KMS-11 (cell line): ENCODE data around the gene ARAP3.

Experiments
- H2AFZ ChIP-seq: fragments of 200-600 bp; sonication (generic); 2 replicates; pipeline ENCODE4 v1.6.1; 2016; ENCODE audit warnings: antibody characterized with exemption, mixed run types, low read depth
- H3K27ac ChIP-seq: fragments of 200-600 bp; sonication (generic); 2 replicates; pipeline ENCODE4 v1.6.1; 2016; ENCODE audit warnings: mild to moderate bottlenecking, mixed run types
- H3K27me3 ChIP-seq: fragments of 200-600 bp; sonication (generic); 2 replicates; pipeline ENCODE4 v1.6.1; 2017; ENCODE audit warnings: mild to moderate bottlenecking, low read depth, mixed run types, moderate library complexity; ENCODE audit not compliant: insufficient read depth
- H3K36me3 ChIP-seq: fragments of 200-600 bp; sonication (generic); 2 replicates; pipeline ENCODE4 v1.6.1; 2017; ENCODE audit warnings: mild to moderate bottlenecking, mixed run types; ENCODE audit not compliant: insufficient read depth
- H3K4me1 ChIP-seq: fragments of 200-600 bp; sonication (generic); 2 replicates; pipeline ENCODE4 v1.6.1; 2016; ENCODE audit warnings: mild to moderate bottlenecking, low read depth, mixed run types; ENCODE audit not compliant: poor library complexity, severe bottlenecking
- H3K4me2 ChIP-seq: fragments of 200-600 bp; sonication (generic); 2 replicates; pipeline ENCODE4 v1.7.0; 2016; ENCODE audit warnings: mild to moderate bottlenecking, mixed run types
- H3K4me3 ChIP-seq: fragments of 200-600 bp; sonication (generic); IDR thresholded peaks from 2 replicates; pipeline ENCODE4 v1.6.1; 2017; ENCODE audit warnings: low read depth, low read length, mixed read lengths; ENCODE audit not compliant: insufficient read depth
- H3K79me2 ChIP-seq: fragments of 200-600 bp; sonication (generic); 2 replicates; pipeline ENCODE4 v1.6.1; 2016; ENCODE audit warnings: low read depth, mixed run types; ENCODE audit not compliant: insufficient read depth
- H3K9ac ChIP-seq: fragments of 200-600 bp; sonication (generic); 2 replicates; pipeline ENCODE4 v1.6.1; 2016; ENCODE audit warnings: mild to moderate bottlenecking, mixed run types
- H4K20me1 ChIP-seq: fragments of 200-600 bp; sonication (generic); 2 replicates; pipeline ENCODE4 v1.6.1; 2016; ENCODE audit warnings: mild to moderate bottlenecking, mixed run types; ENCODE audit not compliant: insufficient read depth
- TF ChIP-seq, protein P1 (sequence below): fragments of 200-600 bp; sonication (generic); conservative IDR thresholded peaks from 2 replicates; pipeline ENCODE4 v1.6.1; 2017; ENCODE audit warnings: low read depth, mild to moderate bottlenecking, antibody characterized with exemption, low read length, moderate library complexity, mixed read lengths

ARAP3 gene

DNA sequence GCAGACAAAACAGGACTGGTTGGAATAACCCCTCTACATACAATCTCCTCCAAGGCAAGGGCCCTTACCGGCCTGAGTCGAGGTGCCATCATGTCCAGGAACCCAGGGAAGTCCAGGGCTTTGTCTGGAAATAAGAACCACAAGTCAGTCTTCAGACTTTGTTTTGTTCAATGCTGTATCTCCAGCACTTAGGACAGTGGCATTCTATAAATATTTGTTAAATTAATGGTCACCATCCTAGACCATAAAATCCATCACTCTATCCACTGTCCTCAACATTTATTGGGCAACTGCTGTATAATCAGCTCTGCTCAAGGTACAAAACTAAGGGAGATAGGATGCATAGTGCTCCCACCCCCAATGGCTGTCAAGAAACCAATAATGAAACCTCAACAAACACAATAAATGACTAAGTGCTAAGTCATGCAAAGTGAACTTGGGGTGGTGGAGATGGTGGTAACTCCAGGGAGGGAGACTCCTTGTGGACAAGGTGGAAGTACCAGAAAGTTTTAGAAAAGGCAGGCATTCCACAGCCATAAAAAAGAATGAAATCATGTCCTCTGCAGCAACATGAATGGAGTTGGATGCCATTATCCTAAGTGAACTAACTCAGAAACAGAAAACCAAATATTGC lies 40.3 kb downstream of the ARAP3 start:
- Histone ChIP-seq H3K27ac (no peak overlapping the region), H3K27me3 (no peaks in the 10 kb centered on the region), H3K4me1 (peaks cover 10% of the 10 kb centered on the region), H3K4me2 (no peak overlapping the region), H3K4me3 (no peak overlapping the region), H3K79me2 (no peaks in the 10 kb centered on the region), H3K36me3 (no peaks in the 10 kb centered on the region), H3K9ac (no peak overlapping the region), H4K20me1 (no peaks in the 10 kb centered on the region), H2AFZ (no peak overlapping the region)
- TF ChIP-seq, protein P1, sequence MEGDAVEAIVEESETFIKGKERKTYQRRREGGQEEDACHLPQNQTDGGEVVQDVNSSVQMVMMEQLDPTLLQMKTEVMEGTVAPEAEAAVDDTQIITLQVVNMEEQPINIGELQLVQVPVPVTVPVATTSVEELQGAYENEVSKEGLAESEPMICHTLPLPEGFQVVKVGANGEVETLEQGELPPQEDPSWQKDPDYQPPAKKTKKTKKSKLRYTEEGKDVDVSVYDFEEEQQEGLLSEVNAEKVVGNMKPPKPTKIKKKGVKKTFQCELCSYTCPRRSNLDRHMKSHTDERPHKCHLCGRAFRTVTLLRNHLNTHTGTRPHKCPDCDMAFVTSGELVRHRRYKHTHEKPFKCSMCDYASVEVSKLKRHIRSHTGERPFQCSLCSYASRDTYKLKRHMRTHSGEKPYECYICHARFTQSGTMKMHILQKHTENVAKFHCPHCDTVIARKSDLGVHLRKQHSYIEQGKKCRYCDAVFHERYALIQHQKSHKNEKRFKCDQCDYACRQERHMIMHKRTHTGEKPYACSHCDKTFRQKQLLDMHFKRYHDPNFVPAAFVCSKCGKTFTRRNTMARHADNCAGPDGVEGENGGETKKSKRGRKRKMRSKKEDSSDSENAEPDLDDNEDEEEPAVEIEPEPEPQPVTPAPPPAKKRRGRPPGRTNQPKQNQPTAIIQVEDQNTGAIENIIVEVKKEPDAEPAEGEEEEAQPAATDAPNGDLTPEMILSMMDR, result no peak

DNA sequence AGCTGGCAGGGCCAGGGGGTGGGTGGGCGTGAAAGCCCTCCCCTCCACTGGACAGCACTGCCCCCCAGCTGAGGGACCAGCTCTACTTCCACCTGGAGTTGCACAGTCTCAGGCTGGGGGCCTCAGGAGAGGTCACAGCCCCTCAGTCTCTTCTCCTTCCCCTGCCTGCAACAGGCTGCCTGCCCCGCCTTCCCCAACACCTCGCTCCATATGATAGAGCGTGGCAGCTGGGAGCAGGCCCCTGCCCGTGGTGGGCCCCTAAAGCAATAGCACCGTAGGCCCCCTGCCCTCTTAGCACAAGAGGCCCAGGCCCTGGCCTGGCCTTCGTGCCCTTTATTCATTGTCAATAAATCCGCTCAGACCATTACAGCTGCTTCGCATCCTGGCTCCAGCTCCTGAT lies 41.3 kb downstream of the ARAP3 start:
- H3K79me2 ChIP-seq, result peaks cover 5% of the 10 kb centered on the region
- H3K4me3 ChIP-seq, result no peak overlapping the region
- H2AFZ ChIP-seq, result no peak overlapping the region
- TF ChIP-seq, protein P1, result no peak
- H3K4me2 ChIP-seq, result no peak overlapping the region
- no peaks in the 10 kb centered on the region for H4K20me1 ChIP-seq
- no peak overlapping the region for H3K27ac ChIP-seq
- peaks cover 13% of the 10 kb centered on the region for H3K4me1 ChIP-seq
- H3K9ac ChIP-seq, result no peak overlapping the region
- H3K27me3 ChIP-seq, result no peaks in the 10 kb centered on the region
- no peaks in the 10 kb centered on the region for H3K36me3 ChIP-seq

DNA sequence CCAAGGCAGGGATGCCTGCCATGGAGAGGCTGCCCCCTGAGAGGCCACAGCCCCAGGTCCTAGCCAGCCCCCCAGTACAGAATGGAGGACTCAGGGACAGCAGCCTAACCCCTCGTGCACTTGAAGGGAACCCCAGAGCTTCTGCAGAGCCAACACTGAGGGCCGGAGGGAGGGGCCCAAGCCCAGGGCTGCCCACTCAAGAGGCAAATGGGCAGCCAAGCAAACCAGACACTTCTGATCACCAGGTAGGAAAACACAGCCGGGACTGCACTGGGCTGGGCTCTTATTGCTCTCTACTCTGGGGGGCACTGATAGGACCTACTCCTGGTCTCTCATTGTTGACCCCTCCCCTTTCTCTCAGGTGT lies 42.0 kb downstream of the ARAP3 start:
- H3K4me1 ChIP-seq, result peaks cover 20% of the 10 kb centered on the region

DNA sequence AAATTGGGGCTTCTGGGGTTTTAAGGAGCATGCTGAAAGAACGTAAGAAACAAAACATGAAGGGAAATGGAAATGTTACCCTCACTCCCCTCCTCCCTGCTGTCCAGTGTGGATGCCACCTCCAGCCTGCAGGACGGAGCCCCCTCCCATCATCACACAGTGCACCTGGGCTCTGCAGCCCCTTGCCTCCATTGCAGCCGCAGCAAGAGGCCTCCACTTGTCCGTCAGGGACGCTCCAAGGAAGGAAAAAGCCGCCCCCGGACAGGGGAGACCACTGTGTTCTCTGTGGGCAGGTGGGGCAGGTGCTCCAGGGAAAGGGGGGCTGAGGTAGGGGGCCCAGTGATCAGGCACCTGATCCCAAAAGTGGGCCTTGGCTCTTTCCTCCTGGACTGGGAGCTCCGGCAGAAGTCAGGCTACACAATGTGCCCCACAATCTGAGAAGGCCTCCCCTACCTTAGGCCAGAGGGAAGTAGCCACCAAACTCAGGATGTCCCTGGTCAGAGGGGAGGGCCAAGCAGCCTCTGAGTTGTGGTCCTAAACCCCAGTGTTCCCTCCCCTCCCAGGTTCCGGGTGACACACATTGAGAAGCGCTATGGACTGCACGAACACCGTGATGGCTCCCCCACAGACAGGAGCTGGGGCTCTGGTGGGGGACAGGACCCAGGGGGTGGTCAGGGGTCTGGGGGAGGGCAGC lies 42.5 kb downstream of the ARAP3 start:
- Histone ChIP-seq H3K36me3 (no peaks in the 10 kb centered on the region), H2AFZ (no peak overlapping the region), H3K4me3 (no peak overlapping the region), H3K27me3 (no peaks in the 10 kb centered on the region), H3K4me1 (peaks cover 24% of the 10 kb centered on the region), H3K4me2 (no peak overlapping the region), H4K20me1 (no peaks in the 10 kb centered on the region), H3K79me2 (peaks cover 14% of the 10 kb centered on the region), H3K27ac (no peak overlapping the region), H3K9ac (no peak overlapping the region)
- TF ChIP-seq, protein P1, result no peak

More for the DNA sequence above, 42.0 kb downstream of the ARAP3 start:
- no peak overlapping the region for H2AFZ ChIP-seq
- H3K9ac ChIP-seq, result no peak overlapping the region
- H3K27me3 ChIP-seq, result no peaks in the 10 kb centered on the region
- H4K20me1 ChIP-seq, result no peaks in the 10 kb centered on the region
- H3K79me2 ChIP-seq, result peaks cover 12% of the 10 kb centered on the region
- H3K36me3 ChIP-seq, result no peaks in the 10 kb centered on the region
- no peak overlapping the region for H3K4me2 ChIP-seq
- H3K27ac ChIP-seq, result no peak overlapping the region
- TF ChIP-seq, protein P1, result no peak
- H3K4me3 ChIP-seq, result no peak overlapping the region
